VCaP (cell line): ENCODE data around the gene APC2.
"Not testable (repeated sequence)": the region's sequence is repeated elsewhere in the genome, so short reads cannot be mapped to it uniquely, and the experiment has no call there.

Experiments
- H3K27ac ChIP-seq: fragments of 450-650 bp; 2 replicates; pipeline ENCODE4 v1.5.1; 2017
- TF ChIP-seq, protein P1 (sequence below): fragments of 450-650 bp; conservative IDR thresholded peaks from 2 replicates; pipeline ENCODE4 v1.5.1; 2017; ENCODE audit warnings: mild to moderate bottlenecking, moderate library complexity

APC2 gene

GRCh38 chr19:1418496-1418775 is 31.5 kb upstream of the APC2 start:
- peak overlapping the region; percentile 83 for H3K27ac ChIP-seq
- TF ChIP-seq, protein P1, sequence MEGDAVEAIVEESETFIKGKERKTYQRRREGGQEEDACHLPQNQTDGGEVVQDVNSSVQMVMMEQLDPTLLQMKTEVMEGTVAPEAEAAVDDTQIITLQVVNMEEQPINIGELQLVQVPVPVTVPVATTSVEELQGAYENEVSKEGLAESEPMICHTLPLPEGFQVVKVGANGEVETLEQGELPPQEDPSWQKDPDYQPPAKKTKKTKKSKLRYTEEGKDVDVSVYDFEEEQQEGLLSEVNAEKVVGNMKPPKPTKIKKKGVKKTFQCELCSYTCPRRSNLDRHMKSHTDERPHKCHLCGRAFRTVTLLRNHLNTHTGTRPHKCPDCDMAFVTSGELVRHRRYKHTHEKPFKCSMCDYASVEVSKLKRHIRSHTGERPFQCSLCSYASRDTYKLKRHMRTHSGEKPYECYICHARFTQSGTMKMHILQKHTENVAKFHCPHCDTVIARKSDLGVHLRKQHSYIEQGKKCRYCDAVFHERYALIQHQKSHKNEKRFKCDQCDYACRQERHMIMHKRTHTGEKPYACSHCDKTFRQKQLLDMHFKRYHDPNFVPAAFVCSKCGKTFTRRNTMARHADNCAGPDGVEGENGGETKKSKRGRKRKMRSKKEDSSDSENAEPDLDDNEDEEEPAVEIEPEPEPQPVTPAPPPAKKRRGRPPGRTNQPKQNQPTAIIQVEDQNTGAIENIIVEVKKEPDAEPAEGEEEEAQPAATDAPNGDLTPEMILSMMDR: no peak

DNA sequence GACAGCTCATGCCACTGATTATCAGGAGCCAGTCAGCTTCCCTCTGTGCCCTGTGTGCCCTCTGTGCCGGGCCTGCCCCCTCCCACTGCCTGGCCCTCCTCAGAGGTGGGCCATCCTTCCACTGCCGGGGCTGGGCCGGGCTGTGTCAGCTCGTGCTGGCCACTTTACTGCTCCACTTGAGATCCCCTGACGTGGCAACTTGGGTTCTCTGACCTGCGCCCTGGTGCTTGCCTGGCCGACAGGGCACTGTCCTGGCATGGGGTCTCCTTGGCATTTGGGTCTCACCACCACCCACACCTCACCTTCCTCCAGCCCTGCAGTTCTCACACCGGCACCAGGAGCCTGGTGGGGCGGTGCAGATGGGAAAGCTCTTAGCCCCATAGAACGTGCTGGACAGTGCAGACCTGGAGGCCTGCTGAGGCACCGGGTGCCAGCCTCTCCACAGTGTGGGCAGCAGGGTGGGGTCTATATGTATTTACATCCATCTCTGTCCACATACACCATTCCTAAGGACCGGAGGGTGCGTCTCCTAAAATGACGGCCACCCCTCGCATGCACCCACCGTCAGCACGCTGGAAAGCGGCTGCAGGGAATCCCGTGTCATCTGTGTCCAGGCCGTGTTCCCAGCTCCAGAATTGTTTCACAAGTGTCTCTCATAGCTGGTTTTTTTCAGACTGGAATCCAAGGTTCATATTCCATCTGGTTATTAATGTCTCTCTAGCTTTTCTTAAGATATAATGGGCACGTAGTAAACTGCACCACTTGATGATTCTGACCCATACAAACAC is 30.8 kb upstream of the APC2 start:
- H3K27ac ChIP-seq: peak overlapping the region; percentile 83; the same call in 1 of the 2 replicates
- TF ChIP-seq, protein P1: no peak

GRCh38 chr19:1420085-1420484 is 29.8 kb upstream of the APC2 start:
- not testable (repeated sequence) for H3K27ac ChIP-seq

- TF ChIP-seq, protein P1: no peak
- no peak overlapping the region for H3K27ac ChIP-seq
Observed at GRCh38 chr19:1420590-1420989, 29.3 kb upstream of the APC2 start.

DNA sequence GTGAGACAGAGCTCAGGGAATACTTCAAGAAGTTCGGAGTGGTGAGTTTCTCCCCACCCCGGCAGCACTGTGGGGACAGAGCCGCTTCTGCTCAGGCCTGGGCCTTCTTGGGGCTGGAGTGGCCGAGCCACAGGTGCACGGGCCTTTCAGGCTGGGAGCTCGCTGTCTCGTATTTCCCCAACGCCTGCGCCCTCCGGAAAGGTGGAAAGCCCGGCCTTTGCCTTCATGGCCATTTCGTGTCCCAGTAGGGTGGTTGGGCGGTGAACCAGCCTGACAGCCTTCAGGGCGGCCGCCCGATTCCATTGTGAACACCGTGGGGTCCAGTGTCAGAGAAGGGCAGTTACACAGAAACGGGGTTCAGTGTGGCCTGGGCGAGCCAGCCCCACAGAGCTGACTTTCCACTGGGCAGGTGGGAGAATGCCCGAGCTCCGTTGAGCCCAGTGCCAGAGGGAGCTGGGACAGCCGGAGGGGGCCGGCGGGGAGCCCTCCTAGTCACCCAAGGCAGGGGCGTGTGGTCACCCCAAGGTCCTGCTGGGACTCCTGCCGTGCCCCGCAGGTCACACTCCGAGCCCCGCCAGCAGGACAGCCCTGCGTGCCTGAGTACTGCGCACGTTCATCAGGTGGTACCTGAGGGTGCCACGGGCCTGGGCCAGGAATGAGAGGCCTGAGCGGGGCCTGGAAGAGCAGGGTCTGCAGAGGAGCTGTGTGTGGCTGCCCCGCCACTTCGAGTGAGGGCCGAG is 28.5 kb upstream of the APC2 start:
- peak overlapping the region; percentile 14; the same call in 1 of the 2 replicates for H3K27ac ChIP-seq
- TF ChIP-seq, protein P1: no peak

GRCh38 chr19:1421958-1422305 is 28.0 kb upstream of the APC2 start:
- TF ChIP-seq, protein P1: no peak
- peak overlapping the region; percentile 14; the same call in 1 of the 2 replicates for H3K27ac ChIP-seq

DNA sequence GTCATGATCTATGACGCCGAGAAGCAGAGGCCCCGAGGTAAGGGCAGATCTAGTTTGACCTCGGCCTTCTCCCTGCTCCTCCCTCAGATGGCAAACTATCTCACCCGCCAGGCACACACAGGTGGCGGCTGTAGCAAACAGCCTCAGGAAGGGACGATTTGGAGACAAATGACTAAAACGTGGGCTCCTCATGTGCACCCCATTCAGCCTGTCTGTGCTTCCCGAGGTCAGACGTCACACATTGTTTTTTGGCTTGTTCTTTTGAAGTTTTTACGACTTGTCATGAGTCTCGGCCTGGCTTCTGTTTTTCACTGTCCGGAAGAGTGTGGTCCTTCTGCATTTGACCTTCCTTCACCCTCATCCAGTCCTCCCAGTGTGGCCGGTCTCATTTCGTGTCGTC is 27.6 kb upstream of the APC2 start:
- H3K27ac ChIP-seq: peak overlapping the region; percentile 14; the same call in 1 of the 2 replicates
- TF ChIP-seq, protein P1: no peak

DNA sequence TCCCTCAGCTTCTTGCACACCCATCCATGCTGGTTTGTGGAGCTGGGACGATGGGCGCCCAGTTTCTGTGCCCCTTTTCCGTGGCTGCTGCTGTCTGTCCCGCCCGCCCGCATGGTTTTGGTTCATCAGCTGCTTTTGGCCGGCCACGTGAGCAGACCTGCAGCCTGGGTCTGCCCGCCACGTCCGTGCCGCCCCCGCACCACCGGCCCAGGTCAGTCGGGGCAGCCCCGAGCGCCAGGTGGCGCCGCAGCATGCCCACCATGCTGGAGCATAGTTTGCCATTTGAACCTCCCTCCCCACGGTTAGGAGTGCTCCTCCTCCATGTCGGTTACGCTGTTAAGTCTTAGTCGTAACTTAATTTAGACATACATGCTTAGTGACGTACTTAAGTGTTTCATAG is 27.0 kb upstream of the APC2 start:
- peak overlapping the region; percentile 14; the same call in 1 of the 2 replicates for H3K27ac ChIP-seq
- TF ChIP-seq, protein P1: no peak
